GM12891 (cell line): ENCODE results near the gene FMOD.

ENCODE experiments used
- POLR2A ChIP-seq: IDR thresholded peaks from 2 replicates; pipeline ENCODE4 v1.6.1; 2011; ENCODE audit warnings: low read depth, low read length, control low read depth
- SPI1 ChIP-seq: IDR thresholded peaks from 2 replicates; pipeline ENCODE4 v1.6.1; 2011; ENCODE audit warnings: low read depth, low read length, control low read depth

- TF ChIP-seq SPI1 (no peak), POLR2A (no peak)
Measured at GRCh38 chr1:203343956-203344754, 6.8 kb downstream of the FMOD start.
